Testis (tissue), 3 donors: Measurements from ENCODE around the gene ALPK3. TPM values are rescaled to one million over a fixed set of nuclear protein-coding genes. Genes with fewer than 3 reads are reported as not detected.

ENCODE experiments used
- DNase-seq: peaks from one replicate; pipeline ENCODE4 v3.0.0-alpha.2; 2019
- H3K27ac ChIP-seq, 2 donors: fragments of 200-600 bp; sonication (generic); one replicate each; pipeline ENCODE4 v1.5.1; 2019
- H3K27me3 ChIP-seq: fragments of 200-600 bp; sonication (generic); one replicate; pipeline ENCODE4 v1.5.1; 2019
- H3K36me3 ChIP-seq: fragments of 200-600 bp; sonication (generic); one replicate; pipeline ENCODE4 v1.5.1; 2017; ENCODE audit warnings: low read depth; ENCODE audit errors: missing control alignments
- H3K4me1 ChIP-seq: fragments of 200-600 bp; sonication (generic); one replicate; pipeline ENCODE4 v1.5.1; 2019
- H3K4me3 ChIP-seq, 2 donors: fragments of 200-600 bp; sonication (generic); one replicate each; pipeline ENCODE4 v1.5.1; 2017 to 2019
- H3K9me3 ChIP-seq: fragments of 200-600 bp; sonication (generic); one replicate; pipeline ENCODE4 v1.5.1; 2017
- CTCF ChIP-seq, 3 experiments: fragments of 450-650 bp in 2 of 3; fragments of 200-600 bp in 1 of 3; sonication (generic) in 1 of 3; IDR thresholded peaks; one replicate each; pipeline ENCODE4 v1.5.1; 2016 to 2019; ENCODE audit warnings: antibody characterized with exemption in 3 of 3, mild to moderate bottlenecking in 2 of 3, moderate library complexity in 1 of 3
- POLR2A ChIP-seq: fragments of 450-650 bp; IDR thresholded peaks from one replicate; pipeline ENCODE4 v1.6.1; 2017; ENCODE audit warnings: antibody characterized with exemption, mild to moderate bottlenecking, moderate library complexity
- WGBS, 2 donors: methylation state at CpG; one replicate each; pipeline ENCODE4 v1.1.5; 2018; 5-methylcytosine and 5-hydroxymethylcytosine counted together
- intact Hi-C: fragments of 100-400 bp; cut with DNase I; formaldehyde crosslinking; loops from one replicate; pipeline ENCODE4 v1.15.1; 2023; ENCODE audit warnings: low total_unique reads
- polyA plus RNA-seq: library from polyadenylated mRNA; stranded (reverse); fragments of 350-450 nt; fragmentation: Illumina TruSeq; extraction: RNeasy Lipid Tissue Mini Kit (QIAGEN cat#74804); gene quantifications from one replicate; pipeline ENCODE4 v1.2.3, GENCODE V29; 2014; ENCODE audit warnings: low read depth, low replicate concordance; ENCODE audit not compliant: insufficient read depth
- total RNA-seq, 2 donors: library from RNA; depleted of rRNA; stranded (reverse); fragments of >200 nt; gene quantifications; one replicate each; pipeline ENCODE4 v1.2.3, GENCODE V29; 2016

The ALPK3 gene
- total and polyA plus RNA-seq, 3 donors from 2014 or later = 3.0 to 5.0 (median 4.1) TPM

- TF ChIP-seq POLR2A (no peak), CTCF (IDR thresholded peaks at IDR 0.05) (no peak)
- Histone ChIP-seq H3K36me3 (no peaks in the 10 kb centered on the region), H3K27me3 (no peaks in the 10 kb centered on the region), H3K4me3 (no peak overlapping the region), H3K27ac (no peak overlapping the region), H3K4me1 (no peaks in the 10 kb centered on the region), H3K9me3 (no peaks in the 10 kb centered on the region)
- 98% methylated on average over 4 of the region's 4 CpGs; no CpG with 5 or more reads in 1 of the 2 donors for WGBS, 2 donors
- no peak for DNase-seq
- intact Hi-C loops = no loop called here
Observed at GRCh38 chr15:84790676-84791075, 26.5 kb upstream of the ALPK3 start.

- Histone ChIP-seq H3K27ac (no peak overlapping the region), H3K36me3 (no peaks in the 10 kb centered on the region), H3K27me3 (no peaks in the 10 kb centered on the region), H3K4me3 (no peak overlapping the region), H3K4me1 (no peaks in the 10 kb centered on the region), H3K9me3 (no peaks in the 10 kb centered on the region)
- DNase-seq = no peak
- TF ChIP-seq POLR2A = no peak
- TF ChIP-seq CTCF (IDR thresholded peaks at IDR 0.05) = no peak
- WGBS, 2 donors = 86 to 89% methylated on average over 2 of the region's 2 CpGs
- intact Hi-C loops = no loop called here
Observed at GRCh38 chr15:84791763-84792162, 25.4 kb upstream of the ALPK3 start.

- WGBS, 2 donors = 95 to 97% methylated on average over 7 of the region's 7 CpGs
- no peak for TF ChIP-seq CTCF (IDR thresholded peaks at IDR 0.05)
- TF ChIP-seq POLR2A = no peak
- H3K27ac ChIP-seq = no peak overlapping the region
- intact Hi-C loops = no loop called here
- H3K27me3 ChIP-seq = no peaks in the 10 kb centered on the region
- no peak for DNase-seq
- H3K4me1 ChIP-seq = no peaks in the 10 kb centered on the region
- H3K4me3 ChIP-seq = no peak overlapping the region
- H3K9me3 ChIP-seq = no peaks in the 10 kb centered on the region
- H3K36me3 ChIP-seq = no peaks in the 10 kb centered on the region
Observed at GRCh38 chr15:84793431-84794161, 23.6 kb upstream of the ALPK3 start.

- Histone ChIP-seq H3K36me3 (no peaks in the 10 kb centered on the region), H3K4me1 (no peaks in the 10 kb centered on the region), H3K4me3 (no peak overlapping the region), H3K27ac (no peak overlapping the region), H3K9me3 (no peaks in the 10 kb centered on the region), H3K27me3 (no peaks in the 10 kb centered on the region)
- DNase-seq = no peak
- no peak for TF ChIP-seq CTCF (IDR thresholded peaks at IDR 0.05)
- no peak for TF ChIP-seq POLR2A
- WGBS, 2 donors = 92 to 97% methylated on average over 4 of the region's 4 CpGs
- intact Hi-C loops = no loop called here
Observed at GRCh38 chr15:84794162-84794547, 23.0 kb upstream of the ALPK3 start.

GRCh38 chr15:84795186-84795585 is 22.0 kb upstream of the ALPK3 start:
- WGBS, 2 donors = 93% methylated on average over 3 of the region's 3 CpGs
- no peak for TF ChIP-seq CTCF (IDR thresholded peaks at IDR 0.05)
- TF ChIP-seq POLR2A = no peak
- H3K36me3 ChIP-seq = no peaks in the 10 kb centered on the region
- H3K4me1 ChIP-seq = no peaks in the 10 kb centered on the region
- intact Hi-C loops = no loop called here
- H3K27ac ChIP-seq = no peak overlapping the region
- H3K4me3 ChIP-seq = no peak overlapping the region
- H3K9me3 ChIP-seq = no peaks in the 10 kb centered on the region
- no peak for DNase-seq
- H3K27me3 ChIP-seq = no peaks in the 10 kb centered on the region
